GM18507 (cell line): ENCODE measurements around the gene IFNGR1.
"Not testable (repeated sequence)": the region's sequence is repeated elsewhere in the genome, so short reads cannot be mapped to it uniquely, and the experiment has no call there.

Experiments
- DNase-seq: peaks from one replicate; pipeline ENCODE4 v3.0.0; 2011; ENCODE audit warnings: low read depth; ENCODE audit not compliant: insufficient read length; ENCODE audit errors: extremely low spot score
- FAIRE-seq: peaks from 2 replicates; lab custom pipeline; 2011; peaks lifted over from hg19 to GRCh38; lab: Jason Lieb, UNC

Gene IFNGR1

GRCh38 chr6:137216106-137216505 lies 3.1 kb downstream of the IFNGR1 start:
- DNase-seq: no peak
- FAIRE-seq: no peak

- FAIRE-seq, DNase-seq: not testable (repeated sequence)
These were observed 3.6 kb downstream of the IFNGR1 start for GRCh38 chr6:137215630-137216029.

GRCh38 chr6:137214931-137215330 lies 4.3 kb downstream of the IFNGR1 start:
- FAIRE-seq: no peak
- no peak for DNase-seq

- no peak for FAIRE-seq
- DNase-seq: no peak
These were observed 5.4 kb downstream of the IFNGR1 start for GRCh38 chr6:137213813-137214212.

- no peak for DNase-seq
- FAIRE-seq: no peak
These were observed 5.8 kb downstream of the IFNGR1 start for GRCh38 chr6:137213331-137213740.

- DNase-seq (no peak), FAIRE-seq (no peak)
These were observed 7.3 kb downstream of the IFNGR1 start for GRCh38 chr6:137211910-137212309.

GRCh38 chr6:137210903-137211302 lies 8.3 kb downstream of the IFNGR1 start:
- FAIRE-seq: no peak
- no peak for DNase-seq

GRCh38 chr6:137208279-137208678 lies 10.9 kb downstream of the IFNGR1 start:
- FAIRE-seq (no peak), DNase-seq (no peak)

- FAIRE-seq: not testable (repeated sequence)
These were observed 11.7 kb downstream of the IFNGR1 start for GRCh38 chr6:137207457-137207856.

GRCh38 chr6:137206577-137206976 lies 12.6 kb downstream of the IFNGR1 start:
- peak; percentile 9 for FAIRE-seq
- no peak for DNase-seq

More at GRCh38 chr6:137207457-137207856, 11.7 kb downstream of the IFNGR1 start:
- DNase-seq: not testable (repeated sequence)

GRCh38 chr6:137203256-137203655 lies 15.9 kb downstream of the IFNGR1 start:
- FAIRE-seq (no peak), DNase-seq (no peak)

GRCh38 chr6:137202078-137202477 lies 17.1 kb downstream of the IFNGR1 start:
- no peak for DNase-seq
- FAIRE-seq: peak; percentile 88

GRCh38 chr6:137201006-137201405 lies 18.2 kb downstream of the IFNGR1 start:
- FAIRE-seq: no peak
- DNase-seq: no peak

GRCh38 chr6:137200288-137200687 lies 18.9 kb downstream of the IFNGR1 start:
- FAIRE-seq: no peak
- no peak for DNase-seq

- FAIRE-seq: no peak
- no peak for DNase-seq
These were observed 21.2 kb downstream of the IFNGR1 start for GRCh38 chr6:137197684-137198645.

GRCh38 chr6:137193256-137194070 lies 25.7 kb downstream of the IFNGR1 start:
- FAIRE-seq (no peak), DNase-seq (no peak)

GRCh38 chr6:137192821-137193220 lies 26.4 kb downstream of the IFNGR1 start:
- DNase-seq: no peak

GRCh38 chr6:137191670-137192069 lies 27.5 kb downstream of the IFNGR1 start:
- FAIRE-seq: no peak
- no peak for DNase-seq

More at GRCh38 chr6:137192821-137193220, 26.4 kb downstream of the IFNGR1 start:
- no peak for FAIRE-seq

- DNase-seq: no peak
- FAIRE-seq: no peak
These were observed 27.9 kb downstream of the IFNGR1 start for GRCh38 chr6:137191236-137191635.

GRCh38 chr6:137190583-137191094 lies 28.5 kb downstream of the IFNGR1 start:
- DNase-seq (no peak), FAIRE-seq (no peak)
